ENCODE results near the gene C2.
"Not testable (repeated sequence)": the region's sequence is repeated elsewhere in the genome, so short reads cannot be mapped to it uniquely, and the experiment has no call there.

DNA sequence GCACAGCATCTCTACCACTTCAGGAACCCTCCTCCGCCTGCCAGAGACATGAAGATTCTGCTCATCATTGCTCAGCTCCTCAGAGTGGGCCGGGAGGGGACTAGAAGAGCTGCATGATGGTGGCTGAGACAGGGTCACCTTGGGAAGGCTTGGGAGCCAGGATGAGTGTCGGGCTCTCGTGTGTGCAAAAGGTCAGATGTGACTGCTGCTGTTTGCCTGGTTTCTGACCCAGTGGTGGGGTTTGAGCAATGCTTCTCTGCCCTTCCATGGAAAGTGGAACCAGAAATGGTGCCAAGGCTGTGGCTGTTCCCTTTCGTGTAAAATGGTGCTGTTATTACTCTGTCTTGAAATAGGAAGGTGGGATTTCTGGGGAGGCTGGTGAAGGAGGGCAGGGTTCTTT lies 53.5 kb downstream of the C2 start:
- TF ChIP-seq CTCF, POLR2A (IDR thresholded peaks at IDR 0.05): not testable (repeated sequence)
